Measurements from ENCODE around the gene CAMK1G.

DNA sequence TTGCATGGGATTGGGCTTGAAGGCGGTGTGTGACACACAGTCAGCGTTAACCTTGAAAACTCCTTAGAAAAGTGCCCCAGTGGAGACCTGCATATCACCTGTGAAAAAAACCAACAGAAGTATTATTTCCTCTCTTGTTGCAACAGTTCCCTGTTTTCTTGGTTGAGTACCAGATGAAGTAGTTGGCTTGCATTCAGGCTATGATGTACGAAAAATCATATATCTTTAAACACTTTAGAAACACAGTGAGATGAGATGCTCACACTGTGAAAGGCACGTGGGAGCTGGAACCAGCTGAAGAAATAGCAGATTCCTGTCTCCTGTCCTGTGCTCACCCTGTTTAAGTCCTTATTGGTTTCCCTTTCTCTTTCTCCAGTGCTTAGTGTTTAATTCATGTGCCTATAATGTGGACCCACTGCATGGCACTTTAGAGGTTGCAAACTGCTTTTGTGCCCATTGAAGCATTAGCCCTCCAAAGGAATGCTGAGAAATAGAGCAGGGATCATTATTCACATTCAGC is 2.8 kb downstream of the CAMK1G start:
- TF ChIP-seq POLR2AphosphoS5 (IDR thresholded peaks at IDR 0.05; ENCODE audit: low read depth) (no peak), CTCF (IDR thresholded peaks at IDR 0.05; ENCODE audit: insufficient read depth, low read length) (no peak), REST (IDR thresholded peaks at IDR 0.05; ENCODE audit: insufficient replicate concordance, low read depth) (no peak)

All from HL-60 (cell line).